C4-2B (cell line): ENCODE data around the gene USP19.

Source experiments
- H3K27ac ChIP-seq: fragments of 450-650 bp; 2 replicates; pipeline ENCODE4 v1.5.1; 2017
- CTCF ChIP-seq: fragments of 450-650 bp; conservative IDR thresholded peaks from 2 replicates; pipeline ENCODE4 v1.5.1; 2017; ENCODE audit warnings: mild to moderate bottlenecking
- ZFX ChIP-seq: fragments of 450-650 bp; IDR thresholded peaks from 2 replicates; pipeline ENCODE4 v1.6.1; 2017

Gene USP19

GRCh38 chr3:49162751-49163419, 42.3 kb upstream of the USP19 start:
- TF ChIP-seq CTCF, result no peak
- H3K27ac ChIP-seq, result no peak overlapping the region

GRCh38 chr3:49161808-49162530, 41.3 kb upstream of the USP19 start:
- TF ChIP-seq CTCF, result no peak
- TF ChIP-seq ZFX, result no peak

GRCh38 chr3:49161197-49161596, 40.6 kb upstream of the USP19 start:
- H3K27ac ChIP-seq, result no peak overlapping the region
- TF ChIP-seq CTCF, result no peak
- TF ChIP-seq ZFX, result no peak

More at GRCh38 chr3:49161808-49162530, 41.3 kb upstream of the USP19 start:
- H3K27ac ChIP-seq, result no peak overlapping the region

GRCh38 chr3:49158792-49159191, 38.2 kb upstream of the USP19 start:
- TF ChIP-seq ZFX (no peak), CTCF (no peak)
- no peak overlapping the region for H3K27ac ChIP-seq

GRCh38 chr3:49158103-49158709, 37.6 kb upstream of the USP19 start:
- TF ChIP-seq ZFX (no peak), CTCF (peak; percentile 79)
- H3K27ac ChIP-seq, result no peak overlapping the region

GRCh38 chr3:49157289-49157688, 36.7 kb upstream of the USP19 start:
- no peak overlapping the region for H3K27ac ChIP-seq
- TF ChIP-seq ZFX, result no peak
- no peak for TF ChIP-seq CTCF

GRCh38 chr3:49153349-49153912, 32.8 kb upstream of the USP19 start:
- TF ChIP-seq CTCF (no peak), ZFX (no peak)
- no peak overlapping the region for H3K27ac ChIP-seq
